Neural cell (in vitro differentiated cells): ENCODE measurements around the gene THEM4. TPM values are rescaled to one million over a fixed set of nuclear protein-coding genes. Genes with fewer than 3 reads are reported as not detected.

Experiments
- H2AFZ ChIP-seq: fragments of 200-600, 300-800 bp; sonication (generic), shearing (Covaris generic); 2 replicates; pipeline ENCODE4 v1.6.0; 2014; ENCODE audit warnings: low read depth, mild to moderate bottlenecking, antibody characterized with exemption, low read length, moderate library complexity
- H3F3A ChIP-seq: fragments of 200-600 bp; shearing (Covaris generic); 2 replicates; pipeline ENCODE4 v1.6.1; 2016; ENCODE audit warnings: mild to moderate bottlenecking, moderate library complexity, mixed read lengths, antibody characterized with exemption, low read length; ENCODE audit not compliant: insufficient read depth, poor library complexity, severe bottlenecking
- H3K27ac ChIP-seq: fragments of 200-600, 300-800 bp; sonication (generic), shearing (Covaris generic); 2 replicates; pipeline ENCODE4 v1.5.1; 2014; ENCODE audit warnings: mild to moderate bottlenecking, low read length, moderate library complexity
- H3K27me3 ChIP-seq: fragments of 300-800, 200-600 bp; sonication (generic), shearing (Covaris generic); 2 replicates; pipeline ENCODE4 v1.6.0; 2014; ENCODE audit warnings: mild to moderate bottlenecking, low read depth, low read length, moderate library complexity; ENCODE audit not compliant: insufficient read depth
- H3K36me3 ChIP-seq: fragments of 300-800, 200-600 bp; sonication (generic), shearing (Covaris generic); 2 replicates; pipeline ENCODE4 v1.5.1; 2014; ENCODE audit warnings: mild to moderate bottlenecking, antibody characterized with exemption, low read length, moderate library complexity; ENCODE audit not compliant: insufficient read depth
- H3K4me2 ChIP-seq: fragments of 300-800, 200-600 bp; sonication (generic), shearing (Covaris generic); 2 replicates; pipeline ENCODE4 v1.6.0; 2014; ENCODE audit warnings: mild to moderate bottlenecking, low read length
- H3K4me3 ChIP-seq: fragments of 300-800, 200-600 bp; sonication (generic), shearing (Covaris generic); 2 replicates; pipeline ENCODE4 v1.5.1; 2014; ENCODE audit warnings: mild to moderate bottlenecking, low read length, moderate library complexity
- H3K79me2 ChIP-seq: fragments of 200-600 bp; shearing (Covaris generic); replicated peaks from 2 replicates; pipeline ENCODE4 v1.6.0; 2014; ENCODE audit warnings: mild to moderate bottlenecking, low read length, moderate library complexity; ENCODE audit not compliant: insufficient read depth
- H3K9ac ChIP-seq: fragments of 300-800, 200-600 bp; sonication (generic), shearing (Covaris generic); 2 replicates; pipeline ENCODE4 v1.6.1; 2016; ENCODE audit warnings: mild to moderate bottlenecking, low read length, mixed read lengths
- H3K9me2 ChIP-seq: fragments of 200-600 bp; shearing (Covaris generic); 2 replicates; pipeline ENCODE4 v1.6.1; 2016; ENCODE audit warnings: mild to moderate bottlenecking, low read length, mixed read lengths; ENCODE audit not compliant: insufficient read depth
- H3K9me3 ChIP-seq: fragments of 200-600, 300-800 bp; sonication (generic), shearing (Covaris generic); 2 replicates; pipeline ENCODE4 v1.6.1; 2016; ENCODE audit warnings: mild to moderate bottlenecking, mixed run types, low read length, moderate library complexity, mixed read lengths
- H4K20me1 ChIP-seq: fragments of 200-600 bp; shearing (Covaris generic); 2 replicates; pipeline ENCODE4 v1.6.1; 2016; ENCODE audit warnings: mild to moderate bottlenecking, mixed run types; ENCODE audit not compliant: insufficient read depth
- CTCF ChIP-seq: fragments of 450-650 bp; IDR thresholded peaks from 2 replicates; pipeline ENCODE4 v1.5.1; 2014; ENCODE audit warnings: antibody characterized with exemption, mild to moderate bottlenecking, moderate library complexity; ENCODE audit not compliant: poor library complexity, severe bottlenecking
- EP300 ChIP-seq: fragments of 450-650 bp; conservative IDR thresholded peaks from 2 replicates; pipeline ENCODE4 v1.6.1; 2014; ENCODE audit warnings: antibody characterized with exemption, mild to moderate bottlenecking, moderate library complexity; ENCODE audit not compliant: poor library complexity, severe bottlenecking
- EZH2 ChIP-seq: fragments of 200-600, 300-800 bp; shearing (Covaris generic), sonication (generic); IDR thresholded peaks from 2 replicates; pipeline ENCODE4 v1.6.1; 2014; ENCODE audit warnings: antibody characterized with exemption, low read length, borderline replicate concordance, mild to moderate bottlenecking; ENCODE audit not compliant: insufficient read depth, poor library complexity, severe bottlenecking
- MXI1 ChIP-seq: fragments of 450-650 bp; conservative IDR thresholded peaks from 2 replicates; pipeline ENCODE4 v1.6.1; 2014; ENCODE audit warnings: antibody characterized with exemption, mild to moderate bottlenecking; ENCODE audit not compliant: poor library complexity, severe bottlenecking
- POLR2AphosphoS5 ChIP-seq: IDR thresholded peaks from 2 replicates; pipeline ENCODE4 v1.6.1; 2012
- RAD21 ChIP-seq: fragments of 450-650 bp; conservative IDR thresholded peaks from 2 replicates; pipeline ENCODE4 v1.6.1; 2014; ENCODE audit warnings: antibody characterized with exemption, mild to moderate bottlenecking, moderate library complexity
- REST ChIP-seq: IDR thresholded peaks from 2 replicates; pipeline ENCODE4 v1.6.1; 2012; ENCODE audit warnings: borderline replicate concordance
- SMC3 ChIP-seq: fragments of 450-650 bp; conservative IDR thresholded peaks from 2 replicates; pipeline ENCODE4 v1.6.1; 2014; ENCODE audit warnings: antibody characterized with exemption, mild to moderate bottlenecking, moderate library complexity; ENCODE audit not compliant: poor library complexity
- TAF1 ChIP-seq: IDR thresholded peaks from 2 replicates; pipeline ENCODE4 v1.6.1; 2012; ENCODE audit warnings: low read depth
- polyA plus RNA-seq: library from polyadenylated mRNA; depleted of rRNA; stranded (reverse); fragments of >200 nt; gene quantifications from 2 replicates; pipeline ENCODE4 v1.2.3, GENCODE V29; 2014

THEM4 gene
- polyA plus RNA-seq, 1 donor from 2014 or later, result 11.3 TPM

GRCh38 chr1:151943591-151943990, 34.3 kb upstream of the THEM4 start:
- Histone ChIP-seq H4K20me1 (no peaks in the 10 kb centered on the region), H3F3A (no peaks in the 10 kb centered on the region), H3K9me2 (no peaks in the 10 kb centered on the region), H3K9me3 (no peaks in the 10 kb centered on the region), H3K27ac (no peak overlapping the region), H3K27me3 (no peaks in the 10 kb centered on the region), H3K79me2 (no peaks in the 10 kb centered on the region), H3K4me2 (no peak overlapping the region), H3K4me3 (no peak overlapping the region), H2AFZ (no peak overlapping the region), H3K9ac (no peak overlapping the region), H3K36me3 (no peaks in the 10 kb centered on the region)
- TF ChIP-seq SMC3 (no peak), CTCF (no peak), MXI1 (no peak), RAD21 (no peak), POLR2AphosphoS5 (no peak), TAF1 (no peak), EZH2 (no peak), EP300 (no peak), REST (no peak)

- Histone ChIP-seq H3K27me3 (no peaks in the 10 kb centered on the region), H3F3A (no peaks in the 10 kb centered on the region), H3K4me2 (no peak overlapping the region), H3K4me3 (no peak overlapping the region), H2AFZ (no peak overlapping the region), H3K9me3 (no peaks in the 10 kb centered on the region), H3K9me2 (no peaks in the 10 kb centered on the region), H4K20me1 (no peaks in the 10 kb centered on the region), H3K27ac (no peak overlapping the region), H3K79me2 (no peaks in the 10 kb centered on the region), H3K36me3 (no peaks in the 10 kb centered on the region), H3K9ac (no peak overlapping the region)
- TF ChIP-seq TAF1 (no peak), EZH2 (no peak), EP300 (no peak), CTCF (no peak), RAD21 (no peak), POLR2AphosphoS5 (no peak), SMC3 (no peak), REST (no peak), MXI1 (no peak)
Observed at GRCh38 chr1:151942882-151943281, 33.6 kb upstream of the THEM4 start.
